Fibroblast of upper back skin (primary cell): ENCODE measurements around the gene STS.
"Not testable (repeated sequence)": the region's sequence is repeated elsewhere in the genome, so short reads cannot be mapped to it uniquely, and the experiment has no call there.

Source experiments
- DNase-seq: peaks from one replicate; pipeline ENCODE4 v3.0.0-alpha.2; 2013

Gene STS

DNA sequence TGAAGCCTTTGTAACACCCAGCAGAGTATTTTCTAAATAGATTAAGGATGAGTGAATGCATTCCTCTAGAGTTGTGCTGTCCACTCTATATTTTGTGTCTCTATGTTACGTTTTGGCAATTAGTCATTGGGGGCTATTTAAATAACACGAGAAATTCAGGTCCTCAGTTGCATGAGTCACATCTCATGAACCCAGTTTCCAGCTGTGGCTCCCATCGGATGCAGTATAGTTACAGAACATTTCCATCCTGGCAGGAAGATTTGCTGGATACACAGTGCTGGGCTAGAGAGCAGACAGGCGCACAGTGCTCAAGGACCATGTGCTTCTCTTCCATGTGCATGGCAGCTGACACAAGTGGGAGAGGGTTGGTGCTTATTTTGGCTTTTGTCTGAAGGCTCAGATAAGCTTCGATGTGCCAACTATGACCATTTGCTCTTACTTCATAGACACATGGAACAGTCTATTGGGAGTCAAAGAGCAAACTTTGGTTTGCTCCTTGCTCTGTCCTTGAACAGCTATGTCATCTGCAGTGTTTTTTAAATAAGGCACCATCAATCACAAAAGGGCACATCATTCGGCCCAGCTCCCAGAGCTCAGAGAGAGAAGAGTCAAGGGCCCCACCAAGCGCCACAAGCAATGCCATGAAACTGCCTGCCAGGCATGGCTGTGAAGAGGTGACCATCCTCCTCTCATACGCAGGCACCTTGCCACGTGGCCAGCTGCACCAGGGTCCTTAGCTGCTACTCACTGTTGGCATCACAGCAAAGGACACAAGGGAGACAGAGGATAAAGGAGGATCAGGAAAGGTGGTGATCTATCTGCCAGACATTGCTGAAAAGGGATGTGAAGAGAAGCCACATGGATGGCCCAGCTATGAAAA is 8.1 kb upstream of the STS start:
- DNase-seq, result peak; percentile 87

DNA sequence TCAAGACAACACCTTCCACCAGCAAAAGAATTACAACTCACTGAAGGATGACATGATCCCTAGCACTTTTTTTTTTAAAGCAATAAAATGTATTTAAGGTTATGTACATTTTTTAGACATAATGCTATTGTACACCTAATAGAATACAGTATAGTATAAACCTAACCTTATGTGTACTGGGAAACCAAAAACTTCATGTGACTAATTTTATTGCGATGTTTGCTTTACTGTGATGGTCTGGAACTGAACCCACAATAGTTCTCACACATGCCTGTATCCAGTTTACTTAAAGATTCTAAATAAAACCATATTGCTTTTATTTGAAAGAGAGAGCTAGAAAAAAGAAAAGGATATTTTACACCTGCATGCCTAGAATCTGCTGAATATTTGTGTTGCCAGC is 4.4 kb upstream of the STS start:
- DNase-seq, result no peak

DNA sequence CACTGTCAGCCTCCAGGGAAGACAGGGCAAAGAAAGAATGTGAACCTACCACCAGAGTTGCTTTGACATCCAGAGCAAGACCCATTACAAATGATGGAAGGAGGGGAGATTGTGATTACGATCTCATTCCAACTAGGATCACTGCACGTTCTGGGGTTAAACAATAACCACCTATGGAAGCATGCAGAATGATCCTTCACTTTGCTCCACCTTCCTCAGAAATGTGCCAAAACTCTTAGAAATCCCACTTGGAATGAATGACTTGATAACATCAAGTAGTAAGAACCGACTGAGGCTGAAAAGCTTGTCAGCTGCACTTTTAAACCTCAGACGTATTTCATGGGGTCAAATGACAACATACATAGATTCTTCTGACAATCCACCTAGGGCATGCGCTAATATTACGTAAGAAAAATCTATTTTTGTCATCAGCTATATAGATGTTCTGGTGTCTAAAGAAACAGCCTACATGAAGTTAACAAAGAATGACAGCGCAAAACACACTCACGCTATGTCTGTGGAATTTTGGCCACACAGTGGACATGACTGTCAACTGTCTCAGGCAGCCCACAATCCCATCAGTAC is 3.5 kb upstream of the STS start:
- DNase-seq, result peak; percentile 11

DNA sequence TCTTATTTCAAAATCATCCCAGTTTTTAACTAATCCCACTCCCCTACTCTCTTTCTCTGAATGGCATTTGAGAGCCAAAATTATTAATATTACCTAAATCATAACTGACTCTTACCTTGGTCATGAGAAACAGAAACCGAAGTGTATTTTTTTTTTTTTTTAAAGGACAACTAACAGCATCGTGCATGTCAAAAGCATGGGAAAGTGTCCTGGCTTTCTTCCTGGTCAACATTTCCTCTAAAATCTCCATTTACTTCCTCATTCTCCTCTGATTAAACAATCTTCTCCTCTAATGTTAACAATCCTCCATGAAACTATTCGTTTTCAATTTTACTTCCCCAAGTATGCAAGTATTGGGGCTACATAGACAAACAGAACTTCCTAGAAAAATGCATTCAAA is 2.1 kb upstream of the STS start:
- DNase-seq, result no peak

DNA sequence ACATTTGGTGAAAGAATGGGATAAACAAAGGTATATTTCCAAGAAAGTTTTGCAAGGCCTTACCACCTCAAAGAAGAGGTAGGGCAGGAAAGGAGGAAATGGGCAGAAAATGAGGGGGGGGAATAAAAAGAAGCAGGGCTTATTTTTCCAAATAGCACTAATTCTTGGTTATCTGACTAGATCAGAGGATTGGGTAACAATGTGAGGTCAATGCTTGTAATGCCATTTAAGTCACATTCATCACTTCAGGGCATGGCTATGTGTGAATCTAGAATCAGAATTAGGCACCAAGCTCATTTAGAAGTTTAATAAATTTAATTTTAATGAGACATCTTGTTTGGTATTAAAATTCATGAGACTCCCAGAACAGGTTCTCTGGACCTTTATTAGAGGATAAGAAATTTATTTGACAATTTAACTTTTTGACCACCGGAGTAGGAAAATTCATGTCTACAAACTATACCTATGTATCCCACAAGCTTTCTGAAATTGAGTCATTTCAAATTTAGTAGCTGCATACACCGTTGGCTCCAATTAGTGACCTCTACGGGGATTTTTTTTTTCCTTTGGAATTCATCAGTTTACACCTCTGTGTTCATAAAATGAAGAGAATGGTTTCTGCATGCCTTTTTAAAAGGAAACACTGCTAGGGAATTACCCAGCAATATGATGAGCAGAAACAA is 1.4 kb upstream of the STS start:
- no peak for DNase-seq

DNA sequence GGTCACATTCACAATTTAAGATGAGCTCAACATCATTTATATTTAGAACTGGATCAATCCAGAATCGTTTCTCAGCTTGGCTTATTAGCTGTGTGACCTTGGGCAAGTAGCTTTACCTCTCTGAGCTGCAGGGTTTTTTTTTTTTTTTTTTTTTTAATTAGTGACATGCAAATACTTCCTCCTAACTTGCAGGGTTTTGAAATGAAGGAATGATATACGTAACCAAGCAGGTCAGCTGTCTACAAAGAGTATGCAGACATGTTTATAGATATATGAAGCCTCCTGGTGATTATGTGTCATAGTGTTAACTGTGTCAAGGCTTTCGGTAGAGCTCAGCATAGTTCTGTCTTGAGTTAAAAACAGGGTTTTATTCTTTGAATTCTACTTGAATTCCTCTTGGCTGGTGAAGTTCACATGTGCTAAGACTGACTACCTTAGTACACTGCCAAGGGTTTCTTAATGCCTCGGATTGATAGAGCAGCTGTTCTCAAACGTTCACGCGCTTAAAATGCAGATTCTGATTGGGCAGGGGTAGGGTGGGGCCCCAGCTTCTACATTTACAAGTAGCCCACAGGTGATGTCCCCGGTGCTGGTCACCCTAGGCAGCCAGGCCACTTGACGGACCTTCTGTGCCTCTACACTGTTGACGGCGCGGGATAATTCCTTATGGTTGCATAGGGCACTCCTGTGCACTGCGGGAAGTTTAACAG is 654 bp upstream of the STS start:
- DNase-seq, result no peak

DNA sequence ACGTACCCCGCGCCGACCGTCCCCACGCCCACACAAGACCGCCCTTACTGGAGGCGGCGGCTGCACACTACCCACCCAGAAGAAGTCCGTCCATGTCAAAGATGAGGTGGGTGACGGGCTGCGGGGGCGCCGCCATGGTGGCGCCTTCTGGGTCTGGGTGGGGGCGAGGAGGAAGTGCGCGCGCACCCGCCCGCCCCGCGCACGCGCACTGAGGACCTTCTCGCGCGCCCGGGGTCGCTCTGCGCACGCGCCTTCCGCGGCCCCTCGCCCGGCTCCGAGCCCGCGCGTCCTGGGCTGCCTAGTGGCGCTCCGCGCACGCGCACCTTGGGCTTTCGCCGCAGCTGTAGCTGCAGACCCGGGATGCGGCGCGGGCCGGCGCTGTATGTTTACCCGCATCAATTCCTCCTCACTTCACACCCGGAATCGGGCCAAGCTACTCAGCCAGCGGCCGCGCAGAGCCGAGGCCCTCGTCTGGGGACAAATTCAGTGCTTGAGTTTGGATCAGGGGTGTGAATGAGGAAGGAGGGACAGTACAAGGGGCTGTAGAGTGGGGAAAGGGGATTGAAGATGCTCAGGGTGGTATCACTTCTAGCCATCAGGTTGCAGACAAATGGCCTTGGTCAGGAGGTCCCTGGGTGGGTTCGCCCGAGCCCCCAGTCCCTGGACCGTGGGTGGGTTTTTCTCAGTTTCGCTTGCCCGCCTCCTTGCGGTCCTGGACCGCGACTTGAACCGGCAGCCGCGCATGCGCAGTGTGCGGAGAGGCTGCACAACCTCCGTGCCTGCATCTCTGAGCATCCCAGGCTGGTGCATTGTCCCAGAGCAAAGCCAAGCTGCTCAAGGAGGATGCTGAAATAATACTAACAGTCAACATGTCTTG is 704 bp downstream of the STS start, which contains the start of gene PUDP:
TSS of gene PUDP (minus strand) at position 176 of the 877 bp plus-strand sequence. CDS start at position 136, 40 bp downstream.
- peak; percentile 79 for DNase-seq

DNA sequence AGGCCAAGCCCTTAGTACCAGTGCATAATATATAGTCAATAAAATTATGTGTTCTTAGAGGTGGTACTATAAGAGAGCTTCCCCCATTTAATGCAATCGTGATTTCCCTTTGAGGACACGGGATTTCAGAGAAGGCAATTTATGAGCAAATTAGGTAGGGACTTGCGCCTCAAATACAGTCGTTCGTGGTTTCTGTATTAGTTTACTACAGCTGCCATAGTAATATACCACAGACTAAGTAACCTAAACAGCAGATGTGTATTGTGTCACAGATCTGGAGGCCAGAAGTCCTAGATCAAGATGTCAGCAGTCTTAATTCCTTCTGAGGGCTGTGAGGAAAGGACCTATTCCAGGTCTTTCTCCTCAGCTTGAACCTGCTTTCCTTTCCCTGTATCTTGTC is 1.9 kb downstream of the STS start:
- DNase-seq, result no peak

DNA sequence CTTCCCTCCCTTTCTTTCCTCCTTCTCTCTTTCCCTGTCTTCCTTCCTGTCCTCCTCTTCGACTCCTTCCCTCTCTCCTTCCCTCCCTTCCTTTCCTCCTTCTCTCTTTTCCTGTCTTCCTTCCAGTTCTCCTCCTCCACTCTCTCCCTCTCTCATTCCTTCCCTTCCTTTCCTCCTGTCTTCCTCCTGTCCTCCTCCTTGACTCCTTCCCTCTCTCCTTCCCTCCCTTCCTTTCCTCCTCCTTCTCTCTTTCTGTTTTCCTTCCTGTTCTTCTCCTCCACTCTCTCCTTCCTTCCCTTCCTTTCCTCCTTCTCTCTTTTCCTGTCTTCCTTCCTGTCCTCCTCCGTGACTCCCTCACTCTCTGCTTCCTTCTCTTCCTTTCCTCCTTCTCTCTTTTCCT is 5.7 kb downstream of the STS start:
- no peak for DNase-seq

DNA sequence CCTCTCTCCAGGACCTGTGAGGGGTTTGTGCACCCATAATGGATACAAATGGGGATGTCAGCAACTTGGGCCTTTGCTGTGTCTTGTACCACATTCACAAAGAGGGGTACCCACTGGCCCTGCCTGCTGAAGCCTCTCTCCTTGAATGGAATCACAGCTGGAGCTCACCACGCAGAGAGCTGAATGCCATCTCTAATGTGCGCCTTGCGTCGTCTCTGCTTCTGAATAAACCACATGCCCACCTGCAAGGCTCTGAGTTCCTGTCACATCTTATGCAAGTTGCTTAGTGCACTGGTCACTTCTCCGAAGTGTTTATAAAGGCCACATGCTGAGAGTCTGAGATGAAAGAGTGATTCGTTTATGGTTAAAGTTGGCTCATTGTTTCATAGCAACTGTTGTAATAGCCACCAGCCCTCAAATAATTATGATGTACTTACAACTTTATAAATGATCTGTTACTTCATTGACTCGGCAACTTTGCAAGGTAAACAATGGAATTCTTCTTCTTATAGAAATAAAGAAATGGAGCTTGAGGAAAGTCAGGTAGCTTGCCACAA is 6.6 kb downstream of the STS start:
- no peak for DNase-seq

DNA sequence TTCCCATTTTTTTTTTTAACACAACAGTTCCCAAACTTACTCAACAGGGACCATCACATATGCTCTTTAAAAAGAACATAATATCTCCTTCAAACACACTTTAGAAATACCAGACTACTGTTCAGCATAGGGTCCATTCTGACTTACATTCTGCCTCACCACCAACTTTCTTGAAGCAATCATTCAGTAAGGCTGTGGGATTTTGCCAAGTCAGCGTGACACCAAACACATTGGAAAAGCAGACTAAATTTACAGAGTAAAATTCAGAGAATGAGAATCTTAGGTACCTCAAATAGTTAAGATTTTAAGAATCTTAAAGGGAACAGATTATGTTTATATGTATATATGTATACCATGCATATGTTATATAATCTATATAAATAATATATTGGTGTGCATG is 7.7 kb downstream of the STS start:
- DNase-seq, result no peak

DNA sequence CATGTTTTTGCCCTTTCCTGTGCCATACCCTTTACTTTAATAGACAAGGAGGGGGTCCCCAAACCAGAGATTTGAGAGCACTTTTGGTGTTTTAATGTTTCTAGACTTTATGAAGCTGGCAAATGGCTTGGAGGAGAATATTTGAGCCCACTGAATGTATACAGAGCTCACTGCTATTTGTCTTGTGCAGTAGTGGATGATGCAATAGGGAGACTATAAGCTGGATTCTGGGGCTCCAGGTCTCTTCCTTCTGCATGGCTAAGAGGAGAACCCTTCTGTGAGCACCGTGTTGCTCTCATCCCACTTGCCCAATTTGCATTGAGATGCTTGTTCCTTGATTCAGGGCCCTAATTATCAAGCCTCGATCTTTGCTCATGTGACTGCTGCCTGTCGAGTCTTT is 9.4 kb downstream of the STS start:
- no peak for DNase-seq

DNA sequence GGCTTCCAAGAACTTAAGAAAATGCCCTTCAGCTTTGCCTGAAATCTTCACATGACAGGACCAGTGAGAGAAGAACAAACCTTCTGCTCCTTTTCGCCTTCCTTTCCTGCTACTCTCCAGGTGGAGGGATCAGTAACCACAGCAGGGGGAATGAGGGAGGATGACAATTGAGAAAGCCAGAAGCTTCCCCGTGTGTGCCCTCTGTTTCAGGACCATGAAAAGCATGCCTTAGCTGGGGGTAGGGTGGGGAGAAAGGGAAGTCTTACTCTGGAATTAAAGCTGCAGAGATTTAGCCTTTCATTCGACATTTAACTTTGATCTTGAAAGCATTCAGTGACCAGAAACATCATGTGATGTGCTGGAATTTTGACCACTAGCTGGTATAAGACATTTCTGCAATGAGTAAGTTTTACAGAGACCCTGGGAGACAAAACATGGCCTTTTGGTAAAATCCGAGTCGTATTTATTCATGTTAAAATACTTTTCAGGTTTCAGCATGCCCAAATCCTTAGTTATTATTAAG is 11.0 kb downstream of the STS start:
- DNase-seq, result peak; percentile 27

DNA sequence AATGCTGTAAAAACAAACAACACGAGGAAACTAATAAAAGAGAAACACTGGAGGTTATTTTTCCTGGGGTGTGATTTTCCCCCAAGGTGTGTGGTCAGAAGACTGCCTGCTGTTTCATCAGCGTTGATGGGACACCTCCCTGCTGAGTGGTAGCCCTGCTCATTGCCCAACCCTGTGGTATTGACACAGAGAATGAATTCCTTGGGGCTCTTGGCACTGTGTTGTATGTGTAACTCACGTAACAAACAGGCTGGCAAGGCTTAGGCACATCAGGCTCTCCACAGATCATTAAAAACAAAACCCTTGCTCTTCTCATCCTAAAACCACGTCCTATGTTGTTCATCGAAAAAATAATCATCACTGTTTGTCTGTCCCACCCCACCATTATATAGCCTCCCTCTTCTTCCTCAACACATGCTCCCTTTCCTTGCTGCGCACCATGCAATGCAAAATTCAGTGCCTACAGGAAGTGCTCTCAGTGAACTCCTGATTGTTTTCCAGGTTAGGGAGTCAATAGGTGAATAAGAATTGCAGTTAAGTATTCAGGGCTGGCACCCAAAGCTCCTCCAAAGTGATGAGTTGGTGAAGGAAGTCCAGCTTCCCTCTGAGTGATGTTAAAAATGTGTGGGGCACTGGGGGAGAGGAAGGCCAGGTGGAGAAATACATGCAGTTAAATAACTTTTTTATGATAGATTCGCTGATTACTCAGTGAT is 11.8 kb downstream of the STS start:
- DNase-seq, result peak; percentile 16

DNA sequence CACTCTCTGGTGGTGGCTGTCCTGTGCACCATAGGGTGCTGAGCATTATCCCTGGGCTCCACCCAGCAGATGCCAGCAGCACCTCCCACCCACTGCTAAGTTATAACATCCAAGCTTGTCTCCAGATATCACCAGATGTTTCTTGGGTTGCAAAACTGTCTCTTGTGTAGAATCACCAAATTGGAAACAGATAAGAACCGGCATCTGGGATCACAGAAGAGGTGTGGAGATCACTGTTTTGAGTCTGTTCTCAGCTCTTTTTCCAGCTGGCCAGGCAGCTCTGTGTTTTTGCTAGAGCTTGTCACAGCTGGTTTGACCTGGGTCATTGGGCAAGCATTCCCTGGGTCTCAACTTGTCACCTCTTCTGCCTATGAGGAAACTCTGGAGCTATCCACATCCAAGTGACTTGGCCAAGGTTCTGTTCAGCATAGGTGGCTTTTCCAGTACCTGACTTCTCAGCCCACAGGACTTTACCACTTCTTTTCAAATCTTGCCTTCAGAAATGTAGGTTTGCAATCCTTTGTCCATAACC is 15.7 kb downstream of the STS start:
- no peak for DNase-seq

DNA sequence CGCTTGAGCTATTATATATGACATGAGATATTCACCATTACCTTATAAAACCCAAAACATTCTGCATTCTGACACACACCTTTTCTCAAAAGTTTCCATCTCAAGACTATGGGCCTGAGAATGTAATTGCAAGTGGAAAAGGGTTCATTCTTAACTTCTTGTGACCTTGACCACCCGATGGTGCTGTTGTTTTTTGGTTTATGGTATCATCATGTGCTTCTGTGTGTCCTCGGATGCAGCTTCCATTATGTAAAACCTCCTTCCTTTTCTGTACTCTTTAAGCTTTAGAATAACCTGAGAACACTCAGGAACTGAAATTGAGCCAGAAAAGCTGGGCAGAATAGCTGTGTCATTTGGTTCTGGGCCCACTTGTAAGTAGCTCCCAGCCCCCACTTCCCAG is 16.7 kb downstream of the STS start:
- DNase-seq, result no peak

DNA sequence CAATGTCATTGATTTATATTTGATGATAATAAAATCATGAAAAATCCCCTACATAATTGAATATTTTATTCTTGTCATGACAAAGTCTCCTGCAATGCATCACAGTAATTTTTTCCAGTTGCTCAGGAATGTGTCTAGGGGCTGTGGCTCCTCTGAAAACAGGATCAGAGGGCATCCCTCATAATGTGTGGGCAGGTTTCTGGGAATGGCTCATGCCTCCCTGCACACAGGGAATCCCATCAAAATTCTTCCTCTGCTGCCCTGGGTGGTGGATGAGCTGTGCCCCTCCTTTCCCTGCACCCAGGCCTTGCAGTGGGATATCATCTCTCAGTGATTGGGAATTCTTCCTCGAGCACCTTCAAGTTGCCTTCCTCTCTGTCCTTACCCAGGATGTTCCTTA is 20.9 kb downstream of the STS start:
- no peak for DNase-seq

DNA sequence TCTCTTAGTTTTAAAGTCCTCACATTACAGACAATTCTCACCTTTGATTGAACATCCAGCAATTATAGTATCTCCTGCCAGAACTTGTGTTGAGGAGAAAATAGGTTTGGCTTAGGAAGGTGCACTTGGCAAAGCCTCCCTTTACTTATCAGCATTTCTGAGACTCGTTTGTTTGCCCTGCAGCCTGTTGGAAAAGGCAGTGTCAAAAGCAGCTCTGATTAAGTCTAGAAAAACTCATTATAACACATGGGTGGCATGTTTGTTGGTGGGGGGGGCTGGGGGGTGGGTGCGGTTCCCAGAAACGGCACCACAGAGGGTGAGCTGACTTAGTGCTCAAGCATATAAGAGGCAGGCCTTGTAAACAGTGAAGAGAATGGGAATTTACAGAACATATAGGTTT is 22.1 kb downstream of the STS start:
- no peak for DNase-seq

DNA sequence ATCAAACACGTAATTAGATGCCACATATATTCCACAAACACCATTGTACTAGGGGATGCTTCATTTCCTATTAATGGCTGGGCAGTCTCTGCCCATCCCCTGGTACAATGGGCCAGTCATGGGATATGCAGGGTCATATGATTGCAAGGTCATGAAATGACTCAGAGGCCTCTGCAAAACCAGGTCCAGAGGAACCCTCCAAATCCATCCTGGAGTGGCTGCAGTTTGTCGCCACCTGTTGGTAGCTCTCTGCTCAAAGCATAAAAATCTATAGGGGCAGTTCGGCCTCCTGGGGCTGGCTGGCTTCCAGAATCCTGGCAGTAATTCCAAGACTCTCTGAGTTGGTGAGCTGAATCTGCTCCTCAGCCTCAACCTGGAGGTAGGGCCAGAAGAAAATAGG is 23.4 kb downstream of the STS start:
- DNase-seq, result no peak

DNA sequence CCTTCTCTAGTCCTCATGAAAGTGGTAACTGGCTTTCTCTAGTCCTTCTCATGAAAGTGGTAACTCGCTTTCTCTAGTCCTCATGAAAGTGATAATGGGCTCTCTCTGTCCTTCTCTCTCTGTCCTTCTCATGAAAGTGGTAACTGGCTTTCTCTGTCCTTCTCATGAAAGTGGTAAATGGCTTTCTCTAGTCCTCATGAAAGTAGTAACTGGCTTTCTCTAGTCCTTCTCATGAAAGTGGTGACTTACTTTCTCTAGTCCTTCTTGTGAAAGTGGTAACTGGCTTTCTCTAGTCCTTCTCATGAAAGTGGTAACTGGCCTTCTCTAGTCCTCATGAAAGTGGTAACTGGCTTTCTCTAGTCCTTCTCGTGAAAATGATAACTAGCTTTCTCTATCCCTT is 31.3 kb downstream of the STS start:
- DNase-seq, result not testable (repeated sequence)

DNA sequence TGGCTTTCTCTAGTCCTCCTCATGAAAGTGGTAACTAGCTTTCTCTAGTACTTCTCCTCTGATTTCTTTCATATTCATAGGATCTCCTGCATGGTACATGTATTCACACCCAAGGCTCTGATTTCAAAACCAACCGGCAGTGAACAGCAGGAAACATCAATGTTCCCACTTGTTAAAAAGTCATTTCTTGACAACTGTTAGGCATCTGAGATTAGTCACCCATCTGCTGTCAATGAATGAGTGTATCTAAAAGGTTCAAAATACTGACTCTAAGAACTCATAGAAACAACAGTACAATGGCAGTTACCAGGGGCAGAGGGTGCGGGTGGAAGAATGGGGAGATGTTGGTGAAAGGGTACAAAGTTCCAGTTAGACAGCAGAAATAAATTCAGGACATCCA is 31.9 kb downstream of the STS start:
- no peak for DNase-seq
